Spleen (tissue), 7 donors: ENCODE data around the gene SCUBE1.

Source experiments
- POLR2A ChIP-seq, 3 donors: fragments of 450-650 bp; IDR thresholded peaks; one replicate each; pipeline ENCODE4 v1.5.1; 2017; ENCODE audit warnings: antibody characterized with exemption in 3 of 3, mild to moderate bottlenecking in 1 of 3
- POLR2AphosphoS5 ChIP-seq, 3 donors: sonication (generic); formaldehyde crosslinking; IDR thresholded peaks; one replicate each; pipeline ENCODE4 v1.5.1; 2017; ENCODE audit warnings: antibody characterized with exemption in 3 of 3
- TF ChIP-seq, protein P1 (sequence below), 11 experiments: fragments of 200-600 bp in 7 of 11; fragments of 450-650 bp in 4 of 11; sonication (generic) in 4 of 11; IDR thresholded peaks in 8 of 11; conservative IDR thresholded peaks in 3 of 11; 1 replicate in 7 of 11; 2 replicates in 4 of 11; pipeline versions ENCODE4 v1.4.0 to v1.8.0; 2016 to 2021; ENCODE audit warnings: antibody characterized with exemption in 11 of 11, inconsistent platforms in 4 of 11, mild to moderate bottlenecking in 1 of 11
- donor health status: DM: no; HTN: no; CAD: no; lungs with moderate emphysema.
- donor health status: DM: no; HTN: no; CAD: no.
- donor health status: DM: no; HTN: no; CAD: no.

DNA sequence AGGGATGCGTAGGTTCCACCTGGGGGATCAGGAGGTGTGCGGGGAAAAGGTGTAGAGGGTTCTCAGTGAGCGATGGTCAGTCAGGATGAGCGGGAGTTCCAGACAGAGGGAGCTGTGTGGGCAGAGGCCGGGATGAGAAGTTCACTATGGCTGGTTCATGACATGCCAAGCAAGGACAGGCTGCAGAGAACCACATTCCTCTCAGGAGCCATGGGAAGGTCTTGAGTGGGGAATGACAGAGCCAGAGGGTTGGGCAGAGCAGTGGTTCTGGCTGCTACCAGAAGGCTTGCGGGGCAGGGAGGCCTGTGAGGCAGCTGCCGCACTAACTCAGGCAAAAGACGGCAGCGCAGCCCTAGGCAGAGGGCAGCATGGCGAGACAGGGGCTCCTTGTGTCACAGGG lies 66.1 kb downstream of the SCUBE1 start:
- TF ChIP-seq POLR2A (IDR thresholded peaks at IDR 0.05) (no peak), POLR2AphosphoS5 (IDR thresholded peaks at IDR 0.05) (no peak)
- TF ChIP-seq, protein P1, sequence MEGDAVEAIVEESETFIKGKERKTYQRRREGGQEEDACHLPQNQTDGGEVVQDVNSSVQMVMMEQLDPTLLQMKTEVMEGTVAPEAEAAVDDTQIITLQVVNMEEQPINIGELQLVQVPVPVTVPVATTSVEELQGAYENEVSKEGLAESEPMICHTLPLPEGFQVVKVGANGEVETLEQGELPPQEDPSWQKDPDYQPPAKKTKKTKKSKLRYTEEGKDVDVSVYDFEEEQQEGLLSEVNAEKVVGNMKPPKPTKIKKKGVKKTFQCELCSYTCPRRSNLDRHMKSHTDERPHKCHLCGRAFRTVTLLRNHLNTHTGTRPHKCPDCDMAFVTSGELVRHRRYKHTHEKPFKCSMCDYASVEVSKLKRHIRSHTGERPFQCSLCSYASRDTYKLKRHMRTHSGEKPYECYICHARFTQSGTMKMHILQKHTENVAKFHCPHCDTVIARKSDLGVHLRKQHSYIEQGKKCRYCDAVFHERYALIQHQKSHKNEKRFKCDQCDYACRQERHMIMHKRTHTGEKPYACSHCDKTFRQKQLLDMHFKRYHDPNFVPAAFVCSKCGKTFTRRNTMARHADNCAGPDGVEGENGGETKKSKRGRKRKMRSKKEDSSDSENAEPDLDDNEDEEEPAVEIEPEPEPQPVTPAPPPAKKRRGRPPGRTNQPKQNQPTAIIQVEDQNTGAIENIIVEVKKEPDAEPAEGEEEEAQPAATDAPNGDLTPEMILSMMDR (IDR thresholded peaks at IDR 0.05 in 8 of 11, conservative IDR thresholded peaks at IDR 0.05 in 3 of 11) = no peak
